ENCODE measurements around the gene ZNF566. TPM values are rescaled to one million over a fixed set of nuclear protein-coding genes. Genes with fewer than 3 reads are reported as not detected.

Gene ZNF566
- total and polyA plus RNA-seq, 2 donors (not counting 3 experiments of a cell fraction or from before 2014, with no cell fraction given), result 4.7 to 8.5 TPM

- Histone ChIP-seq H3K79me2 (ENCODE audit: control insufficient read depth, insufficient read depth, low read length) (no peaks in the 10 kb centered on the region), H2AFZ (ENCODE audit: low read depth, low read length) (no peak overlapping the region), H3K4me3 (replicated peaks in 1 of 3; ENCODE audit: insufficient read depth in 1 of 3, low read depth in 1 of 3, low read length in 3 of 3) (no peak overlapping the region), H3K4me1 (ENCODE audit: control insufficient read depth, extremely low read depth, insufficient read depth, low read length) (no peaks in the 10 kb centered on the region), H3K9ac (replicated peaks; ENCODE audit: extremely low read depth, insufficient read depth, low read length) (no peak overlapping the region), H3K9me1 (replicated peaks; ENCODE audit: control insufficient read depth, extremely low read depth, insufficient read depth, low read length) (no peaks in the 10 kb centered on the region), H3K27me3 (ENCODE audit: control insufficient read depth in 2 of 2, insufficient read depth in 2 of 2, low read length in 2 of 2) (no peaks in the 10 kb centered on the region), H4K20me1 (replicated peaks; ENCODE audit: control insufficient read depth, extremely low read depth, insufficient read depth, low read length) (no peaks in the 10 kb centered on the region), H3K9me3 (replicated peaks; ENCODE audit: control insufficient read depth, insufficient read depth, low read length) (no peaks in the 10 kb centered on the region), H3K4me2 (ENCODE audit: insufficient read depth, low read length) (no peak overlapping the region), H3K36me3 (ENCODE audit: control insufficient read depth in 2 of 2, extremely low read depth in 1 of 2, insufficient read depth in 2 of 2, low read length in 2 of 2) (peaks cover 10 to 14% of the 10 kb centered on the region in 2 experiments), H3K27ac (ENCODE audit: insufficient read depth, low read depth, low read length) (no peak overlapping the region)
- ChIA-PET CTCF (no interaction called here), POLR2A (no interaction called here)
- no TSS peak for BruUV-seq (replicated peaks)
- TF ChIP-seq POLR2AphosphoS5 (IDR thresholded peaks at IDR 0.05; ENCODE audit: insufficient read depth, low read depth, low read length) (no peak), MYC (IDR thresholded peaks at IDR 0.05; ENCODE audit: low read depth, low read length) (no peak), CTCF (IDR thresholded peaks at IDR 0.05; ENCODE audit: extremely low read depth in 1 of 2, insufficient read depth in 1 of 2, low read depth in 1 of 2, low read length in 2 of 2) (no peak)
- dilution Hi-C loops (cut with MboI; ENCODE audit: extremely low pct_ligation_motif_present, low sequenced_read_pairs), result no loop called here
- intact Hi-C loops (cut with micrococcal nuclease), result no loop called here
- no peak for DNase-seq (ENCODE audit: low read depth, low spot score)
- no peak for FAIRE-seq
These were observed 87.9 kb downstream of the ZNF566 start for GRCh38 chr19:36401475-36401874.

GRCh38 chr19:36398571-36398970, 90.8 kb downstream of the ZNF566 start:
- Histone ChIP-seq H3K79me2 (ENCODE audit: control insufficient read depth, insufficient read depth, low read length) (no peaks in the 10 kb centered on the region), H3K9me3 (replicated peaks; ENCODE audit: control insufficient read depth, insufficient read depth, low read length) (peaks cover 4% of the 10 kb centered on the region), H3K9me1 (replicated peaks; ENCODE audit: control insufficient read depth, extremely low read depth, insufficient read depth, low read length) (no peaks in the 10 kb centered on the region), H3K9ac (replicated peaks; ENCODE audit: extremely low read depth, insufficient read depth, low read length) (no peak overlapping the region), H3K4me2 (ENCODE audit: insufficient read depth, low read length) (no peak overlapping the region), H3K36me3 (ENCODE audit: control insufficient read depth in 2 of 2, extremely low read depth in 1 of 2, insufficient read depth in 2 of 2, low read length in 2 of 2) (peaks cover 7 to 9% of the 10 kb centered on the region in 2 experiments), H3K27me3 (ENCODE audit: control insufficient read depth in 2 of 2, insufficient read depth in 2 of 2, low read length in 2 of 2) (no peaks in the 10 kb centered on the region), H3K4me1 (ENCODE audit: control insufficient read depth, extremely low read depth, insufficient read depth, low read length) (no peaks in the 10 kb centered on the region), H2AFZ (ENCODE audit: low read depth, low read length) (no peak overlapping the region), H3K4me3 (replicated peaks in 1 of 3; ENCODE audit: insufficient read depth in 1 of 3, low read depth in 1 of 3, low read length in 3 of 3) (no peak overlapping the region), H3K27ac (ENCODE audit: insufficient read depth, low read depth, low read length) (no peak overlapping the region), H4K20me1 (replicated peaks; ENCODE audit: control insufficient read depth, extremely low read depth, insufficient read depth, low read length) (no peaks in the 10 kb centered on the region)
- FAIRE-seq (no peak), DNase-seq (ENCODE audit: low read depth, low spot score) (no peak)
- intact Hi-C loops (cut with micrococcal nuclease) (no loop called here), dilution Hi-C loops (cut with MboI; ENCODE audit: extremely low pct_ligation_motif_present, low sequenced_read_pairs) (no loop called here)
- no TSS peak for BruUV-seq (replicated peaks)
- ChIA-PET POLR2A (no interaction called here), CTCF (no interaction called here)
- TF ChIP-seq MYC (IDR thresholded peaks at IDR 0.05; ENCODE audit: low read depth, low read length), result no peak
- no peak for TF ChIP-seq MAX (IDR thresholded peaks at IDR 0.05; ENCODE audit: insufficient read depth, insufficient read length)
- TF ChIP-seq POLR2A (IDR thresholded peaks at IDR 0.05; ENCODE audit: low read depth, low read length), result no peak
- no peak for TF ChIP-seq EZH2 (IDR thresholded peaks at IDR 0.05; ENCODE audit: borderline replicate concordance, low read depth, low read length, severe bottlenecking)
- no peak for TF ChIP-seq CTCF (IDR thresholded peaks at IDR 0.05; ENCODE audit: extremely low read depth in 1 of 2, insufficient read depth in 1 of 2, low read depth in 1 of 2, low read length in 2 of 2)
- TF ChIP-seq GATA2 (IDR thresholded peaks at IDR 0.05; ENCODE audit: insufficient read depth, insufficient read length, low read depth, low read length), result no peak
- no peak for TF ChIP-seq POLR2AphosphoS5 (IDR thresholded peaks at IDR 0.05; ENCODE audit: insufficient read depth, low read depth, low read length)
- TF ChIP-seq JUN (IDR thresholded peaks at IDR 0.05; ENCODE audit: borderline replicate concordance, insufficient read depth, insufficient read length, low read depth), result no peak
- no peak for TF ChIP-seq FOS (IDR thresholded peaks at IDR 0.05; ENCODE audit: borderline replicate concordance, insufficient read depth, low read length)
